Measurements from ENCODE around the gene CHST12.
"Not testable (repeated sequence)": the region's sequence is repeated elsewhere in the genome, so short reads cannot be mapped to it uniquely, and the experiment has no call there.

CHST12 gene

DNA sequence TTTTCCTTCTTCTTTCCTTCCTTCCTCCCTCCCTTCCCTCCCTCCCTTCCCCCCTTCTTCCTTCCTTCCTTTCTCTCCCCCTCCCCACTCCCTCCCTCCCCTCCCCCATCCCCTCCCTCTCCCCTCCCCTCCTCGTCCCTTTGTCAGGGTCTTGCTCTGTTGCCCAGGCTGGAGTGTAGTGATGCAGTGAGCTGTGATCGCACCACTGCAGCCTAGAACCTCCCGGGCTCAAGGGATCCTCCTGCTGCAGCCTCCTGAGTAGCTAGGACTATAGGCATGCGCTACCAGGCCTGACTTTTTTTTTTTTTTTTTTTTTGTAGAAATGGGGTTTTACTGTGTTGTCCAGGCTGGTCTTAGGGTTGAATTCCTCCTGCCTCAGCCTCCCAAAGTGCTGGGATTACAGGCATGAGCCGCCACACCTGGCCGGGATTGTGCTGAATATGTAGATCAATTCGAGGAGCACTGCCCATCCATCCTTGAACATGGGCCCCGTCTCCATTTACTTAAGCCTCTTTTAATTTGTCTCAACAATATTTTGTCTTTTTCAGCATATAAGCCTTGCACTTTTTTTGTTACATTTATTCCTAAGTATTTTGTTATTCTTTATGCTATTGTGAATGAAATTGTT, 49.3 kb downstream of the CHST12 start:
- no peak for TF ChIP-seq MYC (IDR thresholded peaks at IDR 0.05; ENCODE audit: low read depth, low read length)
- TF ChIP-seq POLR2A (IDR thresholded peaks at IDR 0.05; ENCODE audit: extremely low read depth, insufficient read length): no peak
- TF ChIP-seq, protein P1, sequence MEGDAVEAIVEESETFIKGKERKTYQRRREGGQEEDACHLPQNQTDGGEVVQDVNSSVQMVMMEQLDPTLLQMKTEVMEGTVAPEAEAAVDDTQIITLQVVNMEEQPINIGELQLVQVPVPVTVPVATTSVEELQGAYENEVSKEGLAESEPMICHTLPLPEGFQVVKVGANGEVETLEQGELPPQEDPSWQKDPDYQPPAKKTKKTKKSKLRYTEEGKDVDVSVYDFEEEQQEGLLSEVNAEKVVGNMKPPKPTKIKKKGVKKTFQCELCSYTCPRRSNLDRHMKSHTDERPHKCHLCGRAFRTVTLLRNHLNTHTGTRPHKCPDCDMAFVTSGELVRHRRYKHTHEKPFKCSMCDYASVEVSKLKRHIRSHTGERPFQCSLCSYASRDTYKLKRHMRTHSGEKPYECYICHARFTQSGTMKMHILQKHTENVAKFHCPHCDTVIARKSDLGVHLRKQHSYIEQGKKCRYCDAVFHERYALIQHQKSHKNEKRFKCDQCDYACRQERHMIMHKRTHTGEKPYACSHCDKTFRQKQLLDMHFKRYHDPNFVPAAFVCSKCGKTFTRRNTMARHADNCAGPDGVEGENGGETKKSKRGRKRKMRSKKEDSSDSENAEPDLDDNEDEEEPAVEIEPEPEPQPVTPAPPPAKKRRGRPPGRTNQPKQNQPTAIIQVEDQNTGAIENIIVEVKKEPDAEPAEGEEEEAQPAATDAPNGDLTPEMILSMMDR (IDR thresholded peaks at IDR 0.05; ENCODE audit: low read depth, low read length): no peak
- TF ChIP-seq, protein P2, sequence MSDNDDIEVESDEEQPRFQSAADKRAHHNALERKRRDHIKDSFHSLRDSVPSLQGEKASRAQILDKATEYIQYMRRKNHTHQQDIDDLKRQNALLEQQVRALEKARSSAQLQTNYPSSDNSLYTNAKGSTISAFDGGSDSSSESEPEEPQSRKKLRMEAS (IDR thresholded peaks at IDR 0.05; ENCODE audit: low read depth, low read length): no peak
- DNase-seq (ENCODE audit: low read depth): no peak

DNA sequence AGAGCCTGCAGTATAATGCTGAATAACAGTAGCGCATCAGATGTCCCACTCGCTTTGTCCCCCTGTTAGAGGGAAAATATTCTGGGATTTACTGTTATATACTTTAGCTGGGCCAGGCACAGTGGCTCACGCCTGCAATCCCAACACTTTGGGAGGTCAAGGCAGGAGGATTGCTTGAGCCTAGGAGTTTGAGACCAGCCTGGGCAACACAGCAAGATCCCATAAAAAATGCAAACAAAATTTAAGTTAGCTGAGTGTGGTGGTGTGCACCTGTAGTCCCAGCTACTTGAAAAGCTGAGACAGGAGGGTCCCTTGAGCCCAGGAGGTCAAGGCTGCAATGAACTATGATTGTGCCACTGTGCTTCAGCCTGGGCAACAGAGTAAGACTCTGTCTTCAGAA, 50.4 kb downstream of the CHST12 start:
- not testable (repeated sequence) for DNase-seq (ENCODE audit: low read depth); H3K4me3 ChIP-seq (ENCODE audit: low read depth, low read length)

More for the DNA sequence above, 49.3 kb downstream of the CHST12 start:
- no peak overlapping the region for H3K4me3 ChIP-seq (ENCODE audit: low read depth, low read length)

DNA sequence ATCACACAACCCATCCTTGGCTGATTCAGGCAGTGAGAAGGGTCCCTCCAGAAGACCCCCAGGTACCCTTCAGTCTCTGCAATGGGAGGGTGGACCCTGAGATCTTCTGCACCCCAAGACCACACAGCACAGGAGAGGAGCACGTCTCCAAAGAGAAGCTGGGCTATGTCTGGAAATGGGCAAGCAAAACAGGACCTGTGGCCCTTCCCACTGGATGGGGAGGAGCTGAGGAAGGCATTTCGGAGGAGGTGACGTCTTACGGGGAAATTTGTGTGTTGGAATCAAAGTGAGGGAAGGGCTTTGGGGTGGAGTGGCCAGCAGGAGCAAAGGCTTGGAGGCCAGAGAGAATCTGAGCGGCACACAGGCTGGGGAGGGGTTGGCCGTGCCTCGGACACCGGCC, 56.3 kb downstream of the CHST12 start:
- DNase-seq (ENCODE audit: low read depth): no peak
- TF ChIP-seq POLR2A (IDR thresholded peaks at IDR 0.05; ENCODE audit: extremely low read depth, insufficient read length) (no peak), MYC (IDR thresholded peaks at IDR 0.05; ENCODE audit: low read depth, low read length) (no peak)
- TF ChIP-seq, protein P1 (IDR thresholded peaks at IDR 0.05; ENCODE audit: low read depth, low read length): no peak
- TF ChIP-seq, protein P2 (IDR thresholded peaks at IDR 0.05; ENCODE audit: low read depth, low read length): no peak
- no peak overlapping the region for H3K4me3 ChIP-seq (ENCODE audit: low read depth, low read length)

DNA sequence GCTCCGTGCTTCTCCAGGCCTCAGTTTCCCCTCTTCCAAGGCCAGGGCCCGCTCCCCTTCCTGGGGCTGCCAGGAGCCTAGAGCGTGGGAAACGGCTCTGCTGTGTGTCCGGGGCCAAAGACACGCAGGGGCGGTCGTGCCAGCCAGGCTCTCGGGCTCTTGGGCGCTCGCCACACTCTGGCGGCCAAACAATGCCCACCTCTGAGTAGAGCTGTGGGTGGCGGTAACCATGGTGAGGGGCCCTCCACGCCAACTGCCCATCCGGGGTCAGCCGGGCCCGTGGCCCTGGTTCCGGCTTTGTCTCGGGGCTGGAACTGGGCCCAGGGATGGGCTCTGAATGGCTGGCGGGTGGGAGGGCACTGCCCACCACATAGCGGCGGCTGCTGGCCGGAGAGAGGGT, 56.8 kb downstream of the CHST12 start:
- TF ChIP-seq POLR2A (IDR thresholded peaks at IDR 0.05; ENCODE audit: extremely low read depth, insufficient read length) (no peak), MYC (IDR thresholded peaks at IDR 0.05; ENCODE audit: low read depth, low read length) (no peak)
- TF ChIP-seq, protein P2 (IDR thresholded peaks at IDR 0.05; ENCODE audit: low read depth, low read length): no peak
- TF ChIP-seq, protein P1 (IDR thresholded peaks at IDR 0.05; ENCODE audit: low read depth, low read length): no peak
- H3K4me3 ChIP-seq (ENCODE audit: low read depth, low read length): no peak overlapping the region
- no peak for DNase-seq (ENCODE audit: low read depth)

DNA sequence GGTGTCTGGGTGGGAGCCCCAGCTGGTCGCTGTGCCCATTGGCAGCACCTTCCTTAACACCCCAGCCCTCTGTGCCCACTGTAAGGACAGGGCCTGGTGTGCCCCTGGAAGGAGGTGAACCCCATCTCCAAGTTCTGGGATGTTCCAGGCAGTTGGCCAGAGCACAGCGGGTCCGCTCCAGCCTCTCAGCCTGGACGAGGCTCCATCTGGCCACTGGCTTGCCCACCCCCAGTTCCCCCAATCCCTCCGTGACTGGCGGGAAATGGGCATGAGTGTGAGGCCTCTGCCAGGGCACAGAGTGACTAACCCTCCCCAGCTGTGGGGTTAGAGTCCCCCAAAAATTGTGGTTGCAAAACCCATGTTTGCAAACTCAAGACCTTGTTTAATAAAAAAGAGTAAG, 57.2 kb downstream of the CHST12 start:
- TF ChIP-seq, protein P1 (IDR thresholded peaks at IDR 0.05; ENCODE audit: low read depth, low read length): no peak
- TF ChIP-seq POLR2A (IDR thresholded peaks at IDR 0.05; ENCODE audit: extremely low read depth, insufficient read length) (no peak), MYC (IDR thresholded peaks at IDR 0.05; ENCODE audit: low read depth, low read length) (no peak)
- TF ChIP-seq, protein P2 (IDR thresholded peaks at IDR 0.05; ENCODE audit: low read depth, low read length): no peak
- DNase-seq (ENCODE audit: low read depth): no peak
- H3K4me3 ChIP-seq (ENCODE audit: low read depth, low read length): no peak overlapping the region

DNA sequence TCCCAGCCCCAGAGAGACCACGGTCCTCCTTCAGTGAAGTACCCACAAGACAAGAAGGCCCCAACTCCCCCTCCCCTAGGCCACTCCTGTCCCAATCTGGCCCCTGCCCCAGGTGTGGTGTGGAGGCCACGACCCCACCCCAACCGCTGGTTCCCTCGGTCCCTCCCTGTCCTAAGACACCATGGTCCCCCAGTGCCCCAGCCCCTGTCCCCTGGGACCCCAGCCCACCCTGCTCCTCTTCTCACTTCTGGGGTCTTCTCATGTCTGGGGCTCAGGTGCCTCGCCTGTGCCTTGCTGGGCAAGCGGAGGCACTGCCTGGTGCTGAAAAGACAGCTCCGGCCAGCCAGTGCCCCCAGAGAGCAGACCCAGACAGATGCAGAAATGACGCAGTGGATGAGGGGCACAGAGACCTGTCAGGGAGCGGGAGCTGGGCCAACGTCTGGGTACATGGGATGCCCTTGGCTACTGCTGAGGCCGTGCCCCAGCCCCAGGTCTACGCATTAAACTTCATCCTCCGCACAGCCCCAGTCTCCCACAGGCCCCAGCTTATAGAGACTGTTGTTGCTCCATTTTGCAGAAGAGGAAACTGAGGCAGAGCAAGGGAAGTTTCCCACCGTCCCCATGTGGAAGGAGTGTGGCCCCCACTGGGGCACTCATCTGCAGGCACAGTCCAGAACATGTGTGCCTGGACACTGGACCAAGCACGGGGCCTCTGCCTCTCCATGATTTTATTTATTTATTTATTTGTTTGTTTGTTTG, 58.0 kb downstream of the CHST12 start:
- H3K4me3 ChIP-seq (ENCODE audit: low read depth, low read length): no peak overlapping the region
- TF ChIP-seq MYC (IDR thresholded peaks at IDR 0.05; ENCODE audit: low read depth, low read length): no peak
- TF ChIP-seq, protein P2 (IDR thresholded peaks at IDR 0.05; ENCODE audit: low read depth, low read length): no peak
- TF ChIP-seq, protein P1 (IDR thresholded peaks at IDR 0.05; ENCODE audit: low read depth, low read length): no peak
- no peak for DNase-seq (ENCODE audit: low read depth)
